ENCODE data around the gene ADGRG1.

DNA sequence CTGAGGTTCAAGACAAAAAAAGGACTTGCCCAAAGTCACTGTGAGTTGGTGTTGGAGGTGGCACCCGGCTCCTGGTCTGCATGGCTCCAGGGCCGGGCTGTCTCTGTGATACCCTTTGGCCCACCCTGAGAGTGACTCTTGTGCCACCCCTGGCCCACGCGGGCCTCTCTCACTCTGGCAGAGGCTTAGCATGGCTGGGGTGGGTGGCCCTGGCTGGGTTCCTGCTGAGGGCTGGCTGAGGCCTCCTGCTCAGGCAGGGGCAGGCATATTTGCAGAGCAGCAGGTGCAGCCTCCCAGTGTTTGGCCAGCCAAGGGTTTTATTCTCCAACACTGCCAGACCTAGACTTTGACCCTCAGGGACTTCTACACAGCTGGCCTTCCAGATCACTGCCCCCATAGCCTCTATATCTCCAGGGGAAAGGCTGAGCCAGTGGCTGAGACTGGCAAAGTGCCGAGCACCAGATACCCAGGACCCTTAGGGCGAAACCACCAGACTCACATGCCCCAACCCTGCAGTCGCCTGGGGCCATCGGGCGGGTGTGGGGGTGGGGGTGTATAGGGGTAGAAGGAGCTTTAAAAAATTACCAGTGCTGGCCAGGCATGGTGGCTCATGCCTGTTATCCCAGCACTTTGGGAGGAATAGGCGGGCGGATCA, 21.5 kb upstream of the ADGRG1 start:
- TF ChIP-seq, protein P1, sequence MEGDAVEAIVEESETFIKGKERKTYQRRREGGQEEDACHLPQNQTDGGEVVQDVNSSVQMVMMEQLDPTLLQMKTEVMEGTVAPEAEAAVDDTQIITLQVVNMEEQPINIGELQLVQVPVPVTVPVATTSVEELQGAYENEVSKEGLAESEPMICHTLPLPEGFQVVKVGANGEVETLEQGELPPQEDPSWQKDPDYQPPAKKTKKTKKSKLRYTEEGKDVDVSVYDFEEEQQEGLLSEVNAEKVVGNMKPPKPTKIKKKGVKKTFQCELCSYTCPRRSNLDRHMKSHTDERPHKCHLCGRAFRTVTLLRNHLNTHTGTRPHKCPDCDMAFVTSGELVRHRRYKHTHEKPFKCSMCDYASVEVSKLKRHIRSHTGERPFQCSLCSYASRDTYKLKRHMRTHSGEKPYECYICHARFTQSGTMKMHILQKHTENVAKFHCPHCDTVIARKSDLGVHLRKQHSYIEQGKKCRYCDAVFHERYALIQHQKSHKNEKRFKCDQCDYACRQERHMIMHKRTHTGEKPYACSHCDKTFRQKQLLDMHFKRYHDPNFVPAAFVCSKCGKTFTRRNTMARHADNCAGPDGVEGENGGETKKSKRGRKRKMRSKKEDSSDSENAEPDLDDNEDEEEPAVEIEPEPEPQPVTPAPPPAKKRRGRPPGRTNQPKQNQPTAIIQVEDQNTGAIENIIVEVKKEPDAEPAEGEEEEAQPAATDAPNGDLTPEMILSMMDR (IDR thresholded peaks at IDR 0.05) = no peak
- TF ChIP-seq POLR2A (IDR thresholded peaks at IDR 0.05) = peak in 1 of 3 donors; percentile 59
